Measurements from ENCODE around the gene ANP32A.
"Not testable (repeated sequence)": the region's sequence is repeated elsewhere in the genome, so short reads cannot be mapped to it uniquely, and the experiment has no call there.

The ANP32A gene

GRCh38 chr15:68781766-68782588 lies 38.7 kb downstream of the ANP32A start:
- no peak for DNase-seq (ENCODE audit: low read depth in 2 of 2)

GRCh38 chr15:68781217-68781616 lies 39.5 kb downstream of the ANP32A start:
- DNase-seq (ENCODE audit: low read depth in 2 of 2): no peak

- no peak for DNase-seq (ENCODE audit: low read depth in 2 of 2)
Measured at GRCh38 chr15:68778876-68779275, 41.8 kb downstream of the ANP32A start.

- no peak for DNase-seq (ENCODE audit: low read depth in 2 of 2)
Measured at GRCh38 chr15:68776477-68777270, 44.0 kb downstream of the ANP32A start.

GRCh38 chr15:68775671-68776476 lies 44.8 kb downstream of the ANP32A start:
- DNase-seq (ENCODE audit: low read depth in 2 of 2): no peak

GRCh38 chr15:68775236-68775577 lies 45.5 kb downstream of the ANP32A start:
- DNase-seq (ENCODE audit: low read depth in 2 of 2): no peak

- DNase-seq (ENCODE audit: low read depth in 2 of 2): no peak
Measured at GRCh38 chr15:68774521-68775235, 46.0 kb downstream of the ANP32A start.

GRCh38 chr15:68774120-68774519 lies 46.6 kb downstream of the ANP32A start:
- DNase-seq (ENCODE audit: low read depth in 2 of 2): no peak

- no peak for DNase-seq (ENCODE audit: low read depth in 2 of 2)
Measured at GRCh38 chr15:68773036-68773435, 47.7 kb downstream of the ANP32A start.

- DNase-seq (ENCODE audit: low read depth in 2 of 2): no peak
Measured at GRCh38 chr15:68770216-68770615, 50.5 kb downstream of the ANP32A start.

GRCh38 chr15:68769702-68770101 lies 51.0 kb downstream of the ANP32A start:
- DNase-seq (ENCODE audit: low read depth in 2 of 2): no peak

GRCh38 chr15:68768321-68768720 lies 52.4 kb downstream of the ANP32A start:
- no peak for DNase-seq (ENCODE audit: low read depth in 2 of 2)

GRCh38 chr15:68767833-68768232 lies 52.9 kb downstream of the ANP32A start:
- no peak for DNase-seq (ENCODE audit: low read depth in 2 of 2)

GRCh38 chr15:68765602-68766368 lies 54.9 kb downstream of the ANP32A start:
- no peak for DNase-seq (ENCODE audit: low read depth in 2 of 2)

- no peak for DNase-seq (ENCODE audit: low read depth in 2 of 2)
Measured at GRCh38 chr15:68764090-68764489, 56.6 kb downstream of the ANP32A start.

GRCh38 chr15:68763063-68763462 lies 57.6 kb downstream of the ANP32A start:
- no peak for DNase-seq (ENCODE audit: low read depth in 2 of 2)

GRCh38 chr15:68759982-68760579 lies 60.6 kb downstream of the ANP32A start:
- DNase-seq (ENCODE audit: low read depth in 2 of 2): not testable (repeated sequence)

GRCh38 chr15:68755731-68756130 lies 65.0 kb downstream of the ANP32A start:
- no peak for DNase-seq (ENCODE audit: low read depth in 2 of 2)

GRCh38 chr15:68751622-68752021 lies 69.1 kb downstream of the ANP32A start:
- no peak for DNase-seq (ENCODE audit: low read depth in 2 of 2)

GRCh38 chr15:68749793-68750192 lies 70.9 kb downstream of the ANP32A start:
- DNase-seq (ENCODE audit: low read depth in 2 of 2): no peak

All from stimulated activated CD4-positive, alpha-beta T cell treated with anti-CD3 and anti-CD28 coated beads, Interleukin-1b, Interleukin-23, amount 100 ng/mL, for 1 hour (primary cell).